GM23338 (cell line): ENCODE results near the gene VAMP8. TPM values are rescaled to one million over a fixed set of nuclear protein-coding genes. Genes with fewer than 3 reads are reported as not detected.

Experiments used
- ATAC-seq: fragments of 200-7000 bp; cut with Tn5 transposase; 3 replicates; pipeline ENCODE4 v1.9.1; 2020
- DNase-seq: peaks from one replicate; pipeline ENCODE4 v3.0.0-alpha.2; 2015; ENCODE audit warnings: low spot score
- H2AFZ ChIP-seq: fragments of 200-600 bp; sonication (generic); 2 replicates; pipeline ENCODE4 v1.8.0; 2016; ENCODE audit warnings: antibody characterized with exemption, mild to moderate bottlenecking, moderate library complexity
- H3F3A ChIP-seq: fragments of 200-600 bp; sonication (generic); replicated peaks from 2 replicates; pipeline ENCODE4 v1.8.0; 2017; ENCODE audit warnings: antibody characterized with exemption, mixed run types, low read depth
- H3K27ac ChIP-seq: fragments of 200-600 bp; sonication (generic); 2 replicates; pipeline ENCODE4 v1.6.1; 2016; ENCODE audit warnings: low read depth
- H3K27me3 ChIP-seq: fragments of 200-600 bp; sonication (generic); 2 replicates; pipeline ENCODE4 v1.8.0; 2016; ENCODE audit warnings: mild to moderate bottlenecking, mixed run types, moderate library complexity; ENCODE audit not compliant: insufficient read depth
- H3K36me3 ChIP-seq: fragments of 200-600 bp; sonication (generic); 2 replicates; pipeline ENCODE4 v1.8.0; 2016; ENCODE audit warnings: mild to moderate bottlenecking; ENCODE audit not compliant: insufficient read depth
- H3K4me1 ChIP-seq: fragments of 200-600 bp; sonication (generic); 2 replicates; pipeline ENCODE4 v1.8.0; 2016; ENCODE audit warnings: mild to moderate bottlenecking, moderate library complexity; ENCODE audit not compliant: insufficient read depth
- H3K4me2 ChIP-seq: fragments of 200-600 bp; sonication (generic); 2 replicates; pipeline ENCODE4 v1.7.1; 2017; ENCODE audit warnings: mixed run types
- H3K4me3 ChIP-seq: fragments of 200-600 bp; sonication (generic); 2 replicates; pipeline ENCODE4 v1.6.1; 2016; ENCODE audit warnings: mixed run types
- H3K79me2 ChIP-seq: fragments of 200-600 bp; sonication (generic); replicated peaks from 2 replicates; pipeline ENCODE4 v1.8.0; 2017; ENCODE audit warnings: mild to moderate bottlenecking; ENCODE audit not compliant: insufficient read depth
- H3K9me2 ChIP-seq: fragments of 200-600 bp; sonication (generic); 2 replicates; pipeline ENCODE4 v1.8.0; 2017; ENCODE audit not compliant: insufficient read depth
- H4K20me1 ChIP-seq: fragments of 200-600 bp; sonication (generic); replicated peaks from 2 replicates; pipeline ENCODE4 v1.8.0; 2017; ENCODE audit warnings: mild to moderate bottlenecking; ENCODE audit not compliant: insufficient read depth
- H3K27ac Mint-ChIP-seq: 2 replicates; pipeline ENCODE4 v1.8.0; 2020; ENCODE audit warnings: inconsistent platforms, mild to moderate bottlenecking, moderate library complexity, mixed read lengths
- H3K27me3 Mint-ChIP-seq: 3 replicates; pipeline ENCODE4 v1.8.0; 2022; ENCODE audit warnings: low read depth, mild to moderate bottlenecking, moderate library complexity, mixed read lengths, inconsistent platforms; ENCODE audit not compliant: insufficient read depth, poor library complexity
- H3K36me3 Mint-ChIP-seq: 3 replicates; pipeline ENCODE4 v1.8.0; 2021; ENCODE audit warnings: low read depth, mild to moderate bottlenecking, inconsistent platforms, moderate library complexity, mixed read lengths
- H3K4me1 Mint-ChIP-seq: 3 replicates; pipeline ENCODE4 v1.8.0; 2020; ENCODE audit warnings: mild to moderate bottlenecking, inconsistent platforms, mixed read lengths
- H3K4me3 Mint-ChIP-seq: 3 replicates; pipeline ENCODE4 v1.8.0; 2021; ENCODE audit warnings: moderate library complexity, mild to moderate bottlenecking, inconsistent platforms, mixed read lengths
- H3K9me3 Mint-ChIP-seq: 3 replicates; pipeline ENCODE4 v1.8.0; 2020; ENCODE audit warnings: moderate library complexity, mild to moderate bottlenecking, inconsistent platforms, mixed read lengths
- CREB1 ChIP-seq: fragments of 250-450 bp; sonication (Bioruptor Pico); IDR thresholded peaks from 2 replicates; pipeline ENCODE4 v1.5.0; 2020; ENCODE audit warnings: low read depth, mild to moderate bottlenecking, moderate library complexity
- EZH2 ChIP-seq: fragments of 200-600 bp; sonication (generic); IDR thresholded peaks from one replicate; pipeline ENCODE4 v1.8.0; 2017; ENCODE audit warnings: antibody characterized with exemption, mild to moderate bottlenecking, low read depth; ENCODE audit not compliant: unreplicated experiment
- EZH2phosphoT487 ChIP-seq: fragments of 200-600 bp; sonication (generic); IDR thresholded peaks from one replicate; pipeline ENCODE4 v1.8.1; 2018; ENCODE audit warnings: antibody characterized with exemption; ENCODE audit not compliant: unreplicated experiment
- JUNB ChIP-seq: IDR thresholded peaks from one replicate; pipeline ENCODE4 v1.6.1; 2016; ENCODE audit warnings: antibody characterized with exemption; ENCODE audit not compliant: unreplicated experiment
- NANOG ChIP-seq: IDR thresholded peaks from 2 replicates; pipeline ENCODE4 v1.6.1; 2016; ENCODE audit warnings: antibody characterized with exemption, borderline replicate concordance
- POLR2AphosphoS5 ChIP-seq: IDR thresholded peaks from 2 replicates; pipeline ENCODE4 v1.6.1; 2016; ENCODE audit warnings: antibody characterized with exemption, low read depth
- REST ChIP-seq: IDR thresholded peaks from one replicate; pipeline ENCODE4 v1.6.1; 2018; ENCODE audit warnings: antibody characterized with exemption; ENCODE audit not compliant: unreplicated experiment
- STAT1 ChIP-seq: IDR thresholded peaks from one replicate; pipeline ENCODE4 v1.6.1; 2016; ENCODE audit warnings: antibody characterized with exemption; ENCODE audit not compliant: unreplicated experiment
- ZNF114 ChIP-seq: fragments of 250-450 bp; sonication (Bioruptor Pico); IDR thresholded peaks from 2 replicates; pipeline ENCODE4 v1.5.0; 2020; ENCODE audit warnings: mild to moderate bottlenecking, moderate library complexity
- ZNF331 ChIP-seq: fragments of 250-450 bp; sonication (Bioruptor Pico); IDR thresholded peaks from 2 replicates; pipeline ENCODE4 v1.5.0; 2020; ENCODE audit warnings: low read depth, mild to moderate bottlenecking, moderate library complexity
- polyA plus RNA-seq: library from polyadenylated mRNA; unstranded; fragments of >200 nt; fragmentation: Nextera tagmentation; extraction: Ambion mirVana; gene quantifications from 2 replicates; pipeline ENCODE4 v1.2.1, GENCODE V29; 2016
- total RNA-seq: library from RNA; depleted of rRNA; stranded (reverse); fragments of >200 nt; shearing (Covaris generic); gene quantifications from 2 replicates; pipeline ENCODE4 v1.2.3, GENCODE V29; 2014
- TF ChIP-seq, protein P1 (sequence below), 2 experiments: fragments of 200-600 bp in 1 of 2; sonication (generic) in 1 of 2; conservative IDR thresholded peaks; 2 replicates each; pipeline versions ENCODE4 v1.5.1 to v1.6.1; 2016 to 2017; ENCODE audit warnings: antibody characterized with exemption in 2 of 2, low read depth in 2 of 2, mild to moderate bottlenecking in 2 of 2, moderate library complexity in 1 of 2
- TF ChIP-seq, protein P2 (sequence below): IDR thresholded peaks from 2 replicates; pipeline ENCODE4 v1.6.1; 2016; ENCODE audit warnings: antibody characterized with exemption

Gene VAMP8
- total and polyA plus RNA-seq, 2 experiments from 2014 or later: 16.3 to 71.7 TPM

- TF ChIP-seq REST: no peak
- TF ChIP-seq EZH2: no peak
- TF ChIP-seq, protein P1, sequence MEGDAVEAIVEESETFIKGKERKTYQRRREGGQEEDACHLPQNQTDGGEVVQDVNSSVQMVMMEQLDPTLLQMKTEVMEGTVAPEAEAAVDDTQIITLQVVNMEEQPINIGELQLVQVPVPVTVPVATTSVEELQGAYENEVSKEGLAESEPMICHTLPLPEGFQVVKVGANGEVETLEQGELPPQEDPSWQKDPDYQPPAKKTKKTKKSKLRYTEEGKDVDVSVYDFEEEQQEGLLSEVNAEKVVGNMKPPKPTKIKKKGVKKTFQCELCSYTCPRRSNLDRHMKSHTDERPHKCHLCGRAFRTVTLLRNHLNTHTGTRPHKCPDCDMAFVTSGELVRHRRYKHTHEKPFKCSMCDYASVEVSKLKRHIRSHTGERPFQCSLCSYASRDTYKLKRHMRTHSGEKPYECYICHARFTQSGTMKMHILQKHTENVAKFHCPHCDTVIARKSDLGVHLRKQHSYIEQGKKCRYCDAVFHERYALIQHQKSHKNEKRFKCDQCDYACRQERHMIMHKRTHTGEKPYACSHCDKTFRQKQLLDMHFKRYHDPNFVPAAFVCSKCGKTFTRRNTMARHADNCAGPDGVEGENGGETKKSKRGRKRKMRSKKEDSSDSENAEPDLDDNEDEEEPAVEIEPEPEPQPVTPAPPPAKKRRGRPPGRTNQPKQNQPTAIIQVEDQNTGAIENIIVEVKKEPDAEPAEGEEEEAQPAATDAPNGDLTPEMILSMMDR (conservative IDR thresholded peaks at IDR 0.05; ENCODE audit: low read depth in 2 of 2): no peak
- TF ChIP-seq EZH2phosphoT487: no peak
- TF ChIP-seq ZNF331 (CRISPR knock-in tag): no peak
- no peak for TF ChIP-seq POLR2AphosphoS5
- TF ChIP-seq, protein P2, sequence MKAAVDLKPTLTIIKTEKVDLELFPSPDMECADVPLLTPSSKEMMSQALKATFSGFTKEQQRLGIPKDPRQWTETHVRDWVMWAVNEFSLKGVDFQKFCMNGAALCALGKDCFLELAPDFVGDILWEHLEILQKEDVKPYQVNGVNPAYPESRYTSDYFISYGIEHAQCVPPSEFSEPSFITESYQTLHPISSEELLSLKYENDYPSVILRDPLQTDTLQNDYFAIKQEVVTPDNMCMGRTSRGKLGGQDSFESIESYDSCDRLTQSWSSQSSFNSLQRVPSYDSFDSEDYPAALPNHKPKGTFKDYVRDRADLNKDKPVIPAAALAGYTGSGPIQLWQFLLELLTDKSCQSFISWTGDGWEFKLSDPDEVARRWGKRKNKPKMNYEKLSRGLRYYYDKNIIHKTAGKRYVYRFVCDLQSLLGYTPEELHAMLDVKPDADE: no peak
- TF ChIP-seq CREB1: no peak
- no peak for TF ChIP-seq STAT1
- TF ChIP-seq NANOG: no peak
- TF ChIP-seq ZNF114 (CRISPR knock-in tag): no peak
Observed at GRCh38 chr2:85577063-85577385, 362 bp upstream of the VAMP8 start (continued).

DNA sequence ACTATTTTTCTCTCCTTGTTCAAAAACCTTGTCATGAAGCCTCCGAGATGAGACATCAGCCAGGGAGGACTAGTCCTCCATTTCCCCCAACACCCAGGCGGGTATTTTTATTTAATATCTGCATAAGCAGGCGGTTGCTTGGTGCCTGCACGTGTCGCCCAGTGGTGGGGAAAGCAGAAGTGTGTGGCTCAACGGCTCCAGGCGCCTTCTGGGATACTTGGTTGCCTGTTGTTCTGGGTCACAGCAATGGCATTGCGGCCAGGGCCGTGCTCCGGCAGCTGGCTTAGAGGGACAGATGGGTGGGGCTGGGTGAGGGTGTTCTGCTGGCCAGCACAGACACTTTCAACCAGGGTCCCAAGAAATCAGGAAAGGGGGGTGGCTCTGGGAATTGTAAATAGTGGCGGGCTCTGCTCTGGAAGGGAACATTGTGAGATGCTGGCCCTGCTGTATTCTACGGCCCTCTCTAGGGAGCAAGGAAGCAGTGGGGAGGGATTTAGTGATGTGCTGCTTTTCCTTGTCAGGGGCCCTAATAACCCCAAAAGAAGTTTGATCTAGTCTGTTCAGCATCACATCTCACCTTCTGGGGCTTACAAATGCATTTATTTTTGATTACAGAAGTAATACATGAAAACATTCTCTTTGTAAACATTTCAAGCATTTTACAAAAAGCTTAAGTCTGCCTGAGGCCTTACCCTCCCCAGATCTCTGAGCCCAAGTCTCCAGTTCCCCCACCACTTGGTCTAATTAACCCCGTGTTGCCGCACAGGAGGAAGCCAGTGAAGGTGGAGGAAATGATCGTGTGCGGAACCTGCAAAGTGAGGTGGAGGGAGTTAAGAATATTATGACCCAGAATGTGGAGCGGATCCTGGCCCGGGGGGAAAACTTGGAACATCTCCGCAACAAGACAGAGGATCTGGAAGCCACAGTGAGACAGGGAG, 1.1 kb downstream of the VAMP8 start:
- H3F3A ChIP-seq: peaks cover 9% of the 10 kb centered on the region; the same call in 1 of the 2 replicates
- peak overlapping the region; percentile 61 for H3K4me3 ChIP-seq
- ATAC-seq (peak; percentile 34), DNase-seq (no peak)
- Mint-ChIP-seq H3K27me3 (peaks cover 14% of the 10 kb centered on the region), H3K4me3 (peak overlapping the region; percentile 85), H3K9me3 (0 out of 3 replicates have a peak, but pooled peaks cover 1% of the 10 kb centered on the region), H3K27ac (peak overlapping the region; percentile 91), H3K36me3 (peaks cover 8% of the 10 kb centered on the region; the same call in 1 of the 3 replicates), H3K4me1 (peaks cover 30% of the 10 kb centered on the region)
- no peaks in the 10 kb centered on the region for H3K79me2 ChIP-seq
- no peaks in the 10 kb centered on the region for H4K20me1 ChIP-seq
- peak overlapping the region; percentile 23; the same call in 1 of the 2 replicates for H3K27ac ChIP-seq
- H3K27me3 ChIP-seq: peaks cover 6% of the 10 kb centered on the region
- peak overlapping the region; percentile 60; the same call in 1 of the 2 replicates for H2AFZ ChIP-seq
- no peaks in the 10 kb centered on the region for H3K9me2 ChIP-seq
- H3K4me2 ChIP-seq: peak overlapping the region; percentile 82
- no peaks in the 10 kb centered on the region for H3K36me3 ChIP-seq
- H3K4me1 ChIP-seq: peaks cover 29% of the 10 kb centered on the region
- TF ChIP-seq JUNB (no peak), EZH2phosphoT487 (no peak), POLR2AphosphoS5 (no peak), EZH2 (no peak), ZNF114 (CRISPR knock-in tag) (no peak), REST (no peak), STAT1 (no peak), ZNF331 (CRISPR knock-in tag) (no peak), NANOG (no peak)
- TF ChIP-seq, protein P2: no peak
